Thoracic aorta (tissue), 2 donors: Measurements from ENCODE around the gene TBC1D19. TPM values are rescaled to one million over a fixed set of nuclear protein-coding genes. Genes with fewer than 3 reads are reported as not detected.

Experiments
- ATAC-seq: fragments of 150-250 bp; one replicate; pipeline ENCODE4 v1.8.0; 2017; ENCODE audit warnings: low read depth; ENCODE audit not compliant: insufficient number of reproducible peaks, low FRiP score
- DNase-seq: peaks from one replicate; pipeline ENCODE4 v3.0.0-alpha.2; 2020; ENCODE audit warnings: low spot score
- H3K27ac ChIP-seq, 2 donors: fragments of 200-600 bp; sonication (generic); 1 replicate in 1 of 2; 2 replicates in 1 of 2; pipeline ENCODE4 v1.5.1; 2016; ENCODE audit warnings: mild to moderate bottlenecking in 2 of 2, moderate library complexity in 2 of 2
- H3K27me3 ChIP-seq: fragments of 200-600 bp; sonication (generic); replicated peaks from 2 replicates; pipeline ENCODE4 v1.6.0; 2016; ENCODE audit warnings: mild to moderate bottlenecking; ENCODE audit not compliant: insufficient read depth
- H3K36me3 ChIP-seq: fragments of 200-600 bp; sonication (generic); one replicate; pipeline ENCODE4 v1.5.1; 2016
- H3K4me1 ChIP-seq, 2 donors: fragments of 200-600 bp; sonication (generic); 1 replicate in 1 of 2; 2 replicates in 1 of 2; pipeline versions ENCODE4 v1.5.1 to v1.6.0; 2016; ENCODE audit warnings: low read depth in 2 of 2, mild to moderate bottlenecking in 1 of 2; ENCODE audit not compliant: control insufficient read depth in 1 of 2
- H3K4me3 ChIP-seq: fragments of 200-600 bp; sonication (generic); 2 replicates; pipeline ENCODE4 v1.5.1; 2016; ENCODE audit warnings: mild to moderate bottlenecking
- H3K9me3 ChIP-seq: fragments of 200-600 bp; sonication (generic); 2 replicates; pipeline ENCODE4 v1.5.1; 2016
- total RNA-seq, 2 donors: library from RNA; depleted of rRNA; stranded (reverse); fragments of >200 nt; gene quantifications; one replicate each; pipeline versions ENCODE4 v1.1.0 to v1.2.3, GENCODE V29; 2016
- TF ChIP-seq, protein P1 (sequence below): fragments of 200-600 bp; sonication (generic); IDR thresholded peaks from one replicate; pipeline ENCODE4 v1.5.1; 2019; ENCODE audit warnings: antibody characterized with exemption

Gene TBC1D19
- total RNA-seq, 2 donors from 2014 or later: 9.1 to 19.4 TPM

DNA sequence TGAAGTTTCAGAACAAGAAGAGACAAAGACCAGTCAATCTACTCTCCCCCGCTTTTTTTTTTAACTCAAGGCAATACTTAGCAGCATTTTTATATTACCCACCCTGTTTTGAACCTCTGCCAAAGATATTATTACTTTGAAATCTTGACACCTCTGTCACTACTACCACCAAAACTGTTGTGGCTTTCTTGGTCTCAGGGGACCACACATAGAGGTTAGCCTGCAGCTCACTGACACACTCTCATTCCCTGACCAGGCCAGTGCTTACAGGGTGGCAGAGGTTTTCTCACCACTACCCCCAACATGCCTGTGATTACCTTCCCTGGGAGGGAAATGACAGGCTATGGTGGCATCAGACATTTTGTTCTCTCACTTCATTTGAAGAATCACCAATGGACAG, 139.3 kb downstream of the TBC1D19 start:
- H3K4me3 ChIP-seq: no peak overlapping the region
- ATAC-seq (no peak), DNase-seq (no peak)
- TF ChIP-seq, protein P1, sequence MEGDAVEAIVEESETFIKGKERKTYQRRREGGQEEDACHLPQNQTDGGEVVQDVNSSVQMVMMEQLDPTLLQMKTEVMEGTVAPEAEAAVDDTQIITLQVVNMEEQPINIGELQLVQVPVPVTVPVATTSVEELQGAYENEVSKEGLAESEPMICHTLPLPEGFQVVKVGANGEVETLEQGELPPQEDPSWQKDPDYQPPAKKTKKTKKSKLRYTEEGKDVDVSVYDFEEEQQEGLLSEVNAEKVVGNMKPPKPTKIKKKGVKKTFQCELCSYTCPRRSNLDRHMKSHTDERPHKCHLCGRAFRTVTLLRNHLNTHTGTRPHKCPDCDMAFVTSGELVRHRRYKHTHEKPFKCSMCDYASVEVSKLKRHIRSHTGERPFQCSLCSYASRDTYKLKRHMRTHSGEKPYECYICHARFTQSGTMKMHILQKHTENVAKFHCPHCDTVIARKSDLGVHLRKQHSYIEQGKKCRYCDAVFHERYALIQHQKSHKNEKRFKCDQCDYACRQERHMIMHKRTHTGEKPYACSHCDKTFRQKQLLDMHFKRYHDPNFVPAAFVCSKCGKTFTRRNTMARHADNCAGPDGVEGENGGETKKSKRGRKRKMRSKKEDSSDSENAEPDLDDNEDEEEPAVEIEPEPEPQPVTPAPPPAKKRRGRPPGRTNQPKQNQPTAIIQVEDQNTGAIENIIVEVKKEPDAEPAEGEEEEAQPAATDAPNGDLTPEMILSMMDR: no peak
- no peaks in the 10 kb centered on the region for H3K9me3 ChIP-seq
- no peaks in the 10 kb centered on the region for H3K4me1 ChIP-seq
- H3K27me3 ChIP-seq: no peaks in the 10 kb centered on the region
- no peaks in the 10 kb centered on the region for H3K36me3 ChIP-seq
- H3K27ac ChIP-seq: no peak overlapping the region

DNA sequence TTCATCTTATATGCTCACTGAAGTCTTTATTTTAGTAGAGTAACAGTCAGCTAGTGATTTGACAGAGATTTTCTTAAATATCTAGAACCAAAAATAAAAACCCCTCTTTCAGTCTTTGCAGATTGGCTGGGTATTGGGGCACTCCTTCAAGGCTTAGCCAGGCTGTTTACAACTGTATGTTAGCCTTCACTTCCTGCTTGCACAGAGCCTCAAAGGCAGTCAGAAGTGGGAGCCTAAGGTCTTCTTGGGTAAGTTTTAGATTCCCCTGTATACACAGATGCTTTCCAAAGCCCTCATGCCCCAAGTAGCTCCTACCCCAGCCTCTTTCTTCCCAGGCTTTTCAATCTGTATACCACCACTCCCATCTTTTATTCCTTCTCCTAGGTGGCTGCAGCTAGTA, 140.7 kb downstream of the TBC1D19 start:
- DNase-seq: no peak
- H3K9me3 ChIP-seq: no peaks in the 10 kb centered on the region
- no peaks in the 10 kb centered on the region for H3K4me1 ChIP-seq
- ATAC-seq: no peak
- no peaks in the 10 kb centered on the region for H3K27me3 ChIP-seq
- H3K27ac ChIP-seq: no peak overlapping the region
- H3K4me3 ChIP-seq: no peak overlapping the region
- no peaks in the 10 kb centered on the region for H3K36me3 ChIP-seq
- TF ChIP-seq, protein P1: no peak

DNA sequence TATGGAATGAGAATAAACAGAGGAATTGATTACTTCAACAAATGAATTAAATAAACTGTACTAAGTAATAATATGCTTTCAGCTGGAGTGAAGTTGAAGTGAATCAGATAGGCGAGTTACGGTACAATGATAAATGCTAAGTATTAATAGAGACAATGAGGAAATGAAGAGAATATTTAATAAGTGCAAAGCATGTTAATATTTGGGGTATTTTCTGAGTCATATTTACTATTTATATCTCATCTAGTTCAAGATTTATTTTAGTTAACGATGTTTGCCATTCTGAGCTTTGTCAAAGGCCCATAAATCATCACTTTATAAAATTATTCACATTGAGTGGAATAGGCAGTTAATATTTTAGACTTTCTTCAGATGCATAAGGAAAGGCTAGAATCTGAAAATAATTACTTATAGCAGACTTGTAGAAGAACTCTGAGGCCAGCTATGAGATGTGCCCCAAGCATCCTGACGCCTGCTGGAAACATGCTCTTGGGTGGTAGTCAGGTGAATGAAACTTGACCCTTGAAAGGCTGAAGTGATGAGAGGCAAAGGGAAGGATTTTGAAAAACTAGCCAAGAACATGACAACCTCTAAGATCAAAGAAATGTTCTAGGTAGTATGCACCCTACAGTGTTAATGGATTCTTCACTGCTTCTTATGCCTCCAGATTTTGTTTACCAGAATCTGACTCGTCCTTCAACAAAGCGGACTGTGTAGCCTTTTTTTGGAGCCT, 142.9 kb downstream of the TBC1D19 start:
- Histone ChIP-seq H3K4me1 (no peaks in the 10 kb centered on the region), H3K27ac (no peak overlapping the region), H3K9me3 (no peaks in the 10 kb centered on the region), H3K4me3 (no peak overlapping the region), H3K27me3 (no peaks in the 10 kb centered on the region), H3K36me3 (no peaks in the 10 kb centered on the region)
- TF ChIP-seq, protein P1: no peak
- DNase-seq (no peak), ATAC-seq (no peak)

DNA sequence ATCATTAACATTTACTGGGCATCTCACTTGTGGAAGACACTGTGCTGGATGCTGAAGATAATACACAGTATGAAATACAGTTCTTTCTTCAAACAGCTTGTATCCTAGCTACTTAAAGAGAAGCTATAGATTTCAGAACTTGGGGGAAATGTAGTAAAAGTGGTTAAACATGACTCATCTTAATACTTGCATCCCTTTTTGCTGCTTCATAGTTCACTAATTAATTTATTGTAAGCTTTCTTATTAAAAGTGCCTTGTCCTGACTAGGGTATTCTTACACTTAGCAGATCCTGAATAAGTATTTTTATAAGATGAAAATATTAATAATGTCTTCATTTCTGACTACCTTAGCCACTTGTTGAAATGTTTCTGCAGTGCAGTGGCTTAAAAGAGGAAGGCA, 144.0 kb downstream of the TBC1D19 start:
- DNase-seq: no peak

DNA sequence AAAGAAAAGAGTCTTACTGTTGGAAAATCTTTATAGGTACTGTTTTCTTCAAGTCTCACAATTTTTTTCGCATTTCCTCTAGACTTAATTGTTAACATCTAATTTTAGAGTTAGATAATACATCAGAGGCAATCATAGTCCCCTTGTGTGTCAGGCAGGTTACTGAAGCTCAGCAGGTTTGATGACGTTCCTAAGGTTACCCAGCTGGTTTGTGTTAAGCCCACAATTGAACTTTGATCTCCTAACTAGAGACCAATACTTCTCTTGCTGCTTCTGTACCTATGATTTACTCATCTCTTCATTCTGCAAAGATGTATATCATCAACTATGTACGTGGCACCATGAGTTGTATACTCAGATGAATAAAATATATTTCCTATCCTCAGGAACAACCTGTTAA, 145.1 kb downstream of the TBC1D19 start:
- no peaks in the 10 kb centered on the region for H3K4me1 ChIP-seq
- no peak overlapping the region for H3K4me3 ChIP-seq
- H3K27ac ChIP-seq: no peak overlapping the region
- H3K36me3 ChIP-seq: no peaks in the 10 kb centered on the region
- ATAC-seq (no peak), DNase-seq (no peak)
- H3K9me3 ChIP-seq: no peaks in the 10 kb centered on the region
- no peaks in the 10 kb centered on the region for H3K27me3 ChIP-seq
- TF ChIP-seq, protein P1: no peak

More for the DNA sequence above, 144.0 kb downstream of the TBC1D19 start:
- Histone ChIP-seq H3K27ac (no peak overlapping the region), H3K4me1 (no peaks in the 10 kb centered on the region), H3K9me3 (no peaks in the 10 kb centered on the region), H3K27me3 (no peaks in the 10 kb centered on the region), H3K4me3 (no peak overlapping the region), H3K36me3 (no peaks in the 10 kb centered on the region)
- TF ChIP-seq, protein P1: no peak
- no peak for ATAC-seq
